HCT116 (cell line): Measurements from ENCODE around the gene SLC25A1. TPM values are rescaled to one million over a fixed set of nuclear protein-coding genes. Genes with fewer than 3 reads are reported as not detected.

ENCODE experiments used
- ATAC-seq: fragments of 200-7000 bp; cut with Tn5 transposase; 2 replicates; pipeline ENCODE4 v1.9.1; 2020; ENCODE audit warnings: mild to moderate bottlenecking, moderate library complexity
- BruUV-seq: library from RNA; stranded (reverse); fragments of 400-500 nt; replicated peaks from 2 replicates; lab custom pipeline; 2021; lab: Mats Ljungman, UMichigan
- CTCF ChIA-PET: fragments of 300-600 bp; sonication (Branson Sonifier 250); formaldehyde crosslinking; loops from one replicate; lab custom pipeline; 2021; ENCODE audit warnings: antibody characterized with exemption; lab: Charles Lee
- POLR2A ChIA-PET: fragments of 300-600, 350-600 bp; sonication (Branson Sonifier 250); formaldehyde crosslinking; loops from one replicate; lab custom pipeline; 2021; ENCODE audit warnings: antibody characterized with exemption; lab: Charles Lee
- RAD21 ChIA-PET, 2 experiments: fragments of 300-600 bp; sonication (Branson Sonifier 250); formaldehyde crosslinking; loops; one replicate each; lab custom pipeline; 2023; ENCODE audit warnings: low total read pairs in 2 of 2; ENCODE audit not compliant: uncharacterized antibody in 2 of 2, unreplicated experiment in 2 of 2, low non-redundant PET in 1 of 2; lab: Charles Lee
- DNase-seq: peaks from one replicate; pipeline ENCODE4 v3.0.0-alpha.2; 2010; ENCODE audit warnings: low read depth, low spot score
- H2AFZ ChIP-seq: fragments of 200-600 bp; shearing (Covaris generic), sonication (generic); 2 replicates; pipeline ENCODE4 v1.6.1; 2017; ENCODE audit warnings: low read depth, mixed run types, mixed read lengths, antibody characterized with exemption, low read length; ENCODE audit not compliant: poor library complexity, severe bottlenecking
- H3K27ac ChIP-seq: 2 replicates; pipeline ENCODE4 v1.5.1; 2012; ENCODE audit warnings: low read depth, low read length
- H3K27me3 ChIP-seq: fragments of 200-600 bp; sonication (generic); 2 replicates; pipeline ENCODE4 v1.6.1; 2016; ENCODE audit warnings: mixed run types, low read length, mixed read lengths; ENCODE audit not compliant: insufficient read depth
- H3K36me3 ChIP-seq, 2 experiments: fragments of 200-500 bp in 1 of 2; fragments of 200-600 bp in 1 of 2; sonication (Bioruptor generic) in 1 of 2; sonication (generic) in 1 of 2; 2 replicates each; pipeline versions ENCODE4 v1.5.1 to v1.6.1; 2014 to 2016; ENCODE audit warnings: low read length in 2 of 2, inconsistent platforms in 1 of 2, mixed read lengths in 1 of 2, mixed run types in 1 of 2; ENCODE audit not compliant: insufficient read depth in 2 of 2, control insufficient read depth in 1 of 2
- H3K4me1 ChIP-seq, 2 experiments: fragments of 200-600 bp in 1 of 2; sonication (generic) in 1 of 2; 2 replicates each; pipeline versions ENCODE4 v1.5.1 to v1.6.1; 2012 to 2017; ENCODE audit warnings: low read length in 2 of 2, inconsistent platforms in 1 of 2, mild to moderate bottlenecking in 1 of 2, mixed read lengths in 1 of 2, mixed run types in 1 of 2, moderate library complexity in 1 of 2; ENCODE audit not compliant: insufficient read depth in 2 of 2, control insufficient read depth in 1 of 2
- H3K4me2 ChIP-seq: fragments of 200-600 bp; sonication (generic); 2 replicates; pipeline ENCODE4 v1.6.1; 2017; ENCODE audit warnings: mixed run types, low read length, mixed read lengths
- H3K4me3 ChIP-seq, 2 experiments: fragments of 200-600 bp in 1 of 2; sonication (generic) in 1 of 2; replicated peaks in 1 of 2; 2 replicates each; pipeline ENCODE4 v1.5.1; 2011 to 2016; ENCODE audit warnings: low read length in 2 of 2, control low read depth in 1 of 2, low read depth in 1 of 2, mild to moderate bottlenecking in 1 of 2, mixed read lengths in 1 of 2, mixed run types in 1 of 2
- H3K79me2 ChIP-seq: fragments of 200-600 bp; sonication (generic); 2 replicates; pipeline ENCODE4 v1.6.1; 2017; ENCODE audit warnings: mild to moderate bottlenecking, mixed run types, low read length, moderate library complexity, mixed read lengths; ENCODE audit not compliant: insufficient read depth
- H3K9ac ChIP-seq: fragments of 200-600 bp; sonication (generic); 2 replicates; pipeline ENCODE4 v1.6.1; 2016; ENCODE audit warnings: low read length, mixed read lengths
- H3K9me2 ChIP-seq: fragments of 200-600 bp; sonication (generic), shearing (Covaris generic); 2 replicates; pipeline ENCODE4 v1.6.1; 2017; ENCODE audit warnings: mixed run types, mild to moderate bottlenecking, moderate library complexity; ENCODE audit not compliant: insufficient read depth
- H3K9me3 ChIP-seq, 2 experiments: fragments of 200-500 bp in 1 of 2; fragments of 200-600 bp in 1 of 2; sonication (Bioruptor generic) in 1 of 2; sonication (generic) in 1 of 2; 2 replicates each; pipeline ENCODE4 v1.6.1; 2014 to 2017; ENCODE audit warnings: low read length in 2 of 2, mixed read lengths in 2 of 2, inconsistent platforms in 1 of 2, low read depth in 1 of 2, mild to moderate bottlenecking in 1 of 2, mixed run types in 1 of 2, moderate library complexity in 1 of 2; ENCODE audit not compliant: control insufficient read depth in 1 of 2, insufficient read depth in 1 of 2
- H4K20me1 ChIP-seq: fragments of 200-600 bp; sonication (generic), shearing (Covaris generic); 2 replicates; pipeline ENCODE4 v1.6.1; 2017; ENCODE audit warnings: mixed run types, mild to moderate bottlenecking, moderate library complexity; ENCODE audit not compliant: insufficient read depth
- EGR1 ChIP-seq: IDR thresholded peaks from 2 replicates; pipeline ENCODE4 v1.6.1; 2012; ENCODE audit warnings: low read depth
- EZH2phosphoT487 ChIP-seq: fragments of 200-600 bp; IDR thresholded peaks from 2 replicates; pipeline ENCODE4 v1.6.1; 2018; ENCODE audit warnings: antibody characterized with exemption, borderline replicate concordance
- FOSL1 ChIP-seq: IDR thresholded peaks from 2 replicates; pipeline ENCODE4 v1.6.1; 2012; ENCODE audit warnings: low read depth
- JUND ChIP-seq: IDR thresholded peaks from 2 replicates; pipeline ENCODE4 v1.6.1; 2012
- POLR2A ChIP-seq: IDR thresholded peaks from 2 replicates; pipeline ENCODE4 v1.7.0; 2011; ENCODE audit warnings: borderline replicate concordance; ENCODE audit not compliant: insufficient read depth, insufficient read length; ENCODE audit errors: extremely low read depth
- RAD21 ChIP-seq: IDR thresholded peaks from 2 replicates; pipeline ENCODE4 v1.6.1; 2012; ENCODE audit warnings: low read depth, mild to moderate bottlenecking
- SIN3A ChIP-seq: IDR thresholded peaks from 2 replicates; pipeline ENCODE4 v1.6.1; 2012; ENCODE audit warnings: low read depth
- SP1 ChIP-seq: IDR thresholded peaks from 2 replicates; pipeline ENCODE4 v1.6.1; 2012; ENCODE audit warnings: low read depth
- SRF ChIP-seq: IDR thresholded peaks from 2 replicates; pipeline ENCODE4 v1.6.1; 2012; ENCODE audit warnings: low read depth
- TCF7L2 ChIP-seq: IDR thresholded peaks from 2 replicates; pipeline ENCODE4 v1.7.0; 2011; ENCODE audit warnings: borderline replicate concordance, inconsistent platforms; ENCODE audit not compliant: insufficient read depth, insufficient read length; ENCODE audit errors: extremely low read depth
- YY1 ChIP-seq: IDR thresholded peaks from 2 replicates; pipeline ENCODE4 v1.6.1; 2011; ENCODE audit warnings: low read length, low read depth, moderate library complexity, mild to moderate bottlenecking; ENCODE audit not compliant: insufficient replicate concordance; ENCODE audit errors: extremely low read depth
- ZFX ChIP-seq: fragments of 450-650 bp; IDR thresholded peaks from 2 replicates; pipeline ENCODE4 v1.6.1; 2017
- ZNF274 ChIP-seq: fragments of 200-500 bp; sonication (Bioruptor generic); IDR thresholded peaks from 2 replicates; pipeline ENCODE4 v1.6.1; 2014; ENCODE audit warnings: mild to moderate bottlenecking, low read depth, low read length, inconsistent platforms
- intact Hi-C: fragments of 100-400 bp; cut with micrococcal nuclease; formaldehyde crosslinking; loops from 2 replicates; pipeline ENCODE4 v1.10.0; 2022
- total RNA-seq: library from RNA; stranded (reverse); gene quantifications from one replicate; pipeline ENCODE4 v1.2.1, GENCODE V29; 2021; ENCODE audit not compliant: unreplicated experiment
- TF ChIP-seq, protein P1 (sequence below): IDR thresholded peaks from 2 replicates; pipeline ENCODE4 v1.6.1; 2011; ENCODE audit warnings: mild to moderate bottlenecking, low read length, moderate library complexity; ENCODE audit not compliant: insufficient replicate concordance; ENCODE audit errors: extremely low read depth
- TF ChIP-seq, protein P2 (sequence below): IDR thresholded peaks from 2 replicates; pipeline ENCODE4 v1.6.1; 2012
- TF ChIP-seq, protein P3 (sequence below): IDR thresholded peaks from 2 replicates; pipeline ENCODE4 v1.6.1; 2012; ENCODE audit warnings: low read depth

The SLC25A1 gene
- total RNA-seq, 1 experiment from 2014 or later = 146 TPM

DNA sequence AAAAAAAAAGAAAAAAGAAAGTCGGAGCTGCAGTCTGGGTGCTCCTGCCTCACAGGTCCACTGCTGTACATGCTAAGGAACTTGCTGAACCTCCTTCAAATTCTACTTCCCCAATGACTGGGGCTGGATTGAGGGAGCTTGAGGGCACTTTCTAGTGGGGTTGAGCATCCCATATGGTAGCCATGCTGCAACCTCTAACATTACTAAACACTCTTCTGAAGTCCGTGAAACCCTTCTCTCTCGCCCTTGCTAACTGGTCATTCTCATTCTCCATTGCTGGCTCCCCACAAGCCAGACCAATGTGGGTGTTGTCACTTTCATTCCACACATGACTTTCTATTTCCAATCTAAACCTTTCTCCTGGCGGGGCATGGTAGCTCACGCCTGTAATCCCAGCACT lies 35.3 kb downstream of the SLC25A1 start:
- Histone ChIP-seq H3K9me3 (no peaks in the 10 kb centered on the region), H3K27me3 (no peaks in the 10 kb centered on the region), H3K4me2 (peak overlapping the region; percentile 83), H3K36me3 (peaks cover 25 to 32% of the 10 kb centered on the region in 2 experiments; a peak in 3 of 4 replicates), H3K4me3 (peak overlapping the region; percentile 90 to 97), H4K20me1 (no peaks in the 10 kb centered on the region), H3K79me2 (peaks cover 22% of the 10 kb centered on the region), H2AFZ (no peak overlapping the region), H3K27ac (no peak overlapping the region), H3K9me2 (no peaks in the 10 kb centered on the region), H3K4me1 (peaks cover 3 to 11% of the 10 kb centered on the region in 2 experiments), H3K9ac (peak overlapping the region; percentile 78; the same call in 1 of the 2 replicates)
- no TSS peak for BruUV-seq
- no peak for ATAC-seq
- POLR2A ChIA-PET = interaction anchor here (0.5 kb wide), 1 partner anchor 19 kb away, joined by 3 read pairs; no protein-coding TSS in a partner anchor
- RAD21 ChIA-PET = no interaction called here
- CTCF ChIA-PET = interaction anchor here (1.4 to 3.5 kb wide), 2 partner anchors 27 to 486 kb away, joined by 8 to 26 read pairs; no protein-coding TSS in a partner anchor
- DNase-seq = no peak
- intact Hi-C loops = loop anchor here (10.0 kb wide), 1 partner anchor 332 kb away; the partner anchor contains the start of genes CDC45 and UFD1
- no peak for TF ChIP-seq ZNF274
- no peak for TF ChIP-seq POLR2A

DNA sequence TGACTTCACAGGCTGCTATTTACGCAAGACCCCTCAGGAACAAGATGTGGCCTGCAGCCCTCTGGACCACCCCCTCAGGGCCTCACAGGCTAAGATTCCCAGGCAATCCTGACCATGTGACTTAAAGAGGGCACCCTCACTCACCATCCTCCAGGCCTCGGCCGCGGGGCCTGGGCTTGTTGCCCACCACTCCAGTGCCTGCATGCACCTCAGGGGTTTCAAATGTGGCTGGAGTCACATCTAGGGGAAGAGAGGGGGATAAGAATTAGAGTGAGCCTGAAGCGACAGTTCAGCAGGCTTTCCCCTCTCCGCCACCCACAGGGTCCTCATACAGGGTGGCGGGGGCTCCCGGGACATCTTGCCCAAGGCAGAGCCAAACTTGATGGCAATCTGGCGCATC lies 36.1 kb downstream of the SLC25A1 start:
- CTCF ChIA-PET = no interaction called here

More for the DNA sequence above, 36.1 kb downstream of the SLC25A1 start:
- Histone ChIP-seq H3K4me2 (no peak overlapping the region), H4K20me1 (no peaks in the 10 kb centered on the region), H3K27ac (no peak overlapping the region), H3K27me3 (no peaks in the 10 kb centered on the region), H3K4me1 (peaks cover 3 to 11% of the 10 kb centered on the region in 2 experiments), H3K4me3 (no peak overlapping the region), H3K36me3 (peaks cover 25 to 32% of the 10 kb centered on the region in 2 experiments; a peak in 3 of 4 replicates), H3K9ac (no peak overlapping the region), H2AFZ (no peak overlapping the region), H3K79me2 (peaks cover 22% of the 10 kb centered on the region), H3K9me2 (no peaks in the 10 kb centered on the region), H3K9me3 (no peaks in the 10 kb centered on the region)
- ATAC-seq (no peak), DNase-seq (no peak)
- ChIA-PET RAD21 (no interaction called here), POLR2A (no interaction called here)
- intact Hi-C loops = loop anchor here (10.0 kb wide), 1 partner anchor 332 kb away; the partner anchor contains the start of genes CDC45 and UFD1
- BruUV-seq = no TSS peak
- TF ChIP-seq SIN3A (no peak), SRF (no peak), ZFX (no peak), EGR1 (no peak), RAD21 (no peak), SP1 (no peak), POLR2A (no peak), EZH2phosphoT487 (no peak), FOSL1 (no peak), YY1 (no peak), JUND (no peak), TCF7L2 (no peak)
- TF ChIP-seq, protein P1, sequence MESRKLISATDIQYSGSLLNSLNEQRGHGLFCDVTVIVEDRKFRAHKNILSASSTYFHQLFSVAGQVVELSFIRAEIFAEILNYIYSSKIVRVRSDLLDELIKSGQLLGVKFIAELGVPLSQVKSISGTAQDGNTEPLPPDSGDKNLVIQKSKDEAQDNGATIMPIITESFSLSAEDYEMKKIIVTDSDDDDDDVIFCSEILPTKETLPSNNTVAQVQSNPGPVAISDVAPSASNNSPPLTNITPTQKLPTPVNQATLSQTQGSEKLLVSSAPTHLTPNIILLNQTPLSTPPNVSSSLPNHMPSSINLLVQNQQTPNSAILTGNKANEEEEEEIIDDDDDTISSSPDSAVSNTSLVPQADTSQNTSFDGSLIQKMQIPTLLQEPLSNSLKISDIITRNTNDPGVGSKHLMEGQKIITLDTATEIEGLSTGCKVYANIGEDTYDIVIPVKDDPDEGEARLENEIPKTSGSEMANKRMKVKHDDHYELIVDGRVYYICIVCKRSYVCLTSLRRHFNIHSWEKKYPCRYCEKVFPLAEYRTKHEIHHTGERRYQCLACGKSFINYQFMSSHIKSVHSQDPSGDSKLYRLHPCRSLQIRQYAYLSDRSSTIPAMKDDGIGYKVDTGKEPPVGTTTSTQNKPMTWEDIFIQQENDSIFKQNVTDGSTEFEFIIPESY = no peak
- TF ChIP-seq, protein P2, sequence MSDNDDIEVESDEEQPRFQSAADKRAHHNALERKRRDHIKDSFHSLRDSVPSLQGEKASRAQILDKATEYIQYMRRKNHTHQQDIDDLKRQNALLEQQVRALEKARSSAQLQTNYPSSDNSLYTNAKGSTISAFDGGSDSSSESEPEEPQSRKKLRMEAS = no peak
- TF ChIP-seq, protein P3, sequence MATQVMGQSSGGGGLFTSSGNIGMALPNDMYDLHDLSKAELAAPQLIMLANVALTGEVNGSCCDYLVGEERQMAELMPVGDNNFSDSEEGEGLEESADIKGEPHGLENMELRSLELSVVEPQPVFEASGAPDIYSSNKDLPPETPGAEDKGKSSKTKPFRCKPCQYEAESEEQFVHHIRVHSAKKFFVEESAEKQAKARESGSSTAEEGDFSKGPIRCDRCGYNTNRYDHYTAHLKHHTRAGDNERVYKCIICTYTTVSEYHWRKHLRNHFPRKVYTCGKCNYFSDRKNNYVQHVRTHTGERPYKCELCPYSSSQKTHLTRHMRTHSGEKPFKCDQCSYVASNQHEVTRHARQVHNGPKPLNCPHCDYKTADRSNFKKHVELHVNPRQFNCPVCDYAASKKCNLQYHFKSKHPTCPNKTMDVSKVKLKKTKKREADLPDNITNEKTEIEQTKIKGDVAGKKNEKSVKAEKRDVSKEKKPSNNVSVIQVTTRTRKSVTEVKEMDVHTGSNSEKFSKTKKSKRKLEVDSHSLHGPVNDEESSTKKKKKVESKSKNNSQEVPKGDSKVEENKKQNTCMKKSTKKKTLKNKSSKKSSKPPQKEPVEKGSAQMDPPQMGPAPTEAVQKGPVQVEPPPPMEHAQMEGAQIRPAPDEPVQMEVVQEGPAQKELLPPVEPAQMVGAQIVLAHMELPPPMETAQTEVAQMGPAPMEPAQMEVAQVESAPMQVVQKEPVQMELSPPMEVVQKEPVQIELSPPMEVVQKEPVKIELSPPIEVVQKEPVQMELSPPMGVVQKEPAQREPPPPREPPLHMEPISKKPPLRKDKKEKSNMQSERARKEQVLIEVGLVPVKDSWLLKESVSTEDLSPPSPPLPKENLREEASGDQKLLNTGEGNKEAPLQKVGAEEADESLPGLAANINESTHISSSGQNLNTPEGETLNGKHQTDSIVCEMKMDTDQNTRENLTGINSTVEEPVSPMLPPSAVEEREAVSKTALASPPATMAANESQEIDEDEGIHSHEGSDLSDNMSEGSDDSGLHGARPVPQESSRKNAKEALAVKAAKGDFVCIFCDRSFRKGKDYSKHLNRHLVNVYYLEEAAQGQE = no peak
